Suprapubic skin (tissue), 4 donors: ENCODE data around the gene CYREN.

Experiments
- CTCF ChIP-seq, 2 donors: fragments of 200-600 bp in 1 of 2; fragments of 450-650 bp in 1 of 2; sonication (generic) in 1 of 2; IDR thresholded peaks; one replicate each; pipeline ENCODE4 v1.5.1; 2016 to 2019; ENCODE audit warnings: antibody characterized with exemption in 2 of 2, mild to moderate bottlenecking in 1 of 2, moderate library complexity in 1 of 2
- EP300 ChIP-seq: sonication (generic); formaldehyde crosslinking; IDR thresholded peaks from one replicate; pipeline ENCODE4 v1.6.1; 2017; ENCODE audit warnings: antibody characterized with exemption
- POLR2A ChIP-seq, 2 donors: fragments of 450-650 bp; IDR thresholded peaks; one replicate each; pipeline ENCODE4 v1.6.1; 2017; ENCODE audit warnings: antibody characterized with exemption in 2 of 2, mild to moderate bottlenecking in 2 of 2, moderate library complexity in 2 of 2
- POLR2AphosphoS5 ChIP-seq, 3 donors: sonication (generic); formaldehyde crosslinking; IDR thresholded peaks; one replicate each; pipeline ENCODE4 v1.6.1; 2017; ENCODE audit warnings: antibody characterized with exemption in 3 of 3

DNA sequence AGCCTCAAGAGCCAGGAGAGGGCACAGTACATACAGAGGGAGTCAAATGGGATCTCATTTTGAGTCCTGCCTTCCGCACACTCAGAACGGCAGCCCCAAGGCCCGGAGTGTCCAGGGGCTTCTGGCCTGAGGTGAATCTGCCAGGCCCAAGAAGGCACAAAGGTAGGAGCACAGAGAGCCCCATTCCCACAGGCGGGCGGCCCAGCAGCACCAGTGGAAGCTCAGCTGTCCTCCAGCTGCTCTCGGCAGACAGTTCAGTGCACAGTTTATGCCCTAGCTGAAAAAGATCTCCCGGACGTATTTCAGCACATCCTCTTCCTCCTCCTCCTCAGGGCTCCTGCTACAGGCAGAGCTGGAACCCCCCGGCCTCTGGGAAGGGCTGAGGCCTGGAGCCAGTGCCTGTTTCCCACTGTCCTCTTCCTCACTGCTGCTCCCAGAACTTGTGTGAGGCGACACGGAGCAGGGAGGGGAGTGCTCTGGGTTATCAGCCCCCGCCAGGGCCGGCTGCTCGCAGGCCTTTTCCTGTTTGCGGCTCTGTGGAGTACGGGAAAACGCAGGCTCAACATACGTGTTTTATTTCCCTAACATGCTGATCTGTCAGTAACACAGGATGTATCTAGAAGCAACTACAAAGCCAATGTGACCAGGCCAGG lies 4.0 kb downstream of the CYREN start:
- no peak for TF ChIP-seq CTCF (IDR thresholded peaks at IDR 0.05)
- TF ChIP-seq POLR2A (IDR thresholded peaks at IDR 0.05) = no peak
- no peak for TF ChIP-seq POLR2AphosphoS5 (IDR thresholded peaks at IDR 0.05)
- no peak for TF ChIP-seq EP300
